Measurements from ENCODE around the gene GSTA5. TPM values are rescaled to one million over a fixed set of nuclear protein-coding genes. Genes with fewer than 3 reads are reported as not detected.
"Not testable (repeated sequence)": the region's sequence is repeated elsewhere in the genome, so short reads cannot be mapped to it uniquely, and the experiment has no call there.

Gene GSTA5
- total RNA-seq, 1 donor from 2014 or later: not detected

DNA sequence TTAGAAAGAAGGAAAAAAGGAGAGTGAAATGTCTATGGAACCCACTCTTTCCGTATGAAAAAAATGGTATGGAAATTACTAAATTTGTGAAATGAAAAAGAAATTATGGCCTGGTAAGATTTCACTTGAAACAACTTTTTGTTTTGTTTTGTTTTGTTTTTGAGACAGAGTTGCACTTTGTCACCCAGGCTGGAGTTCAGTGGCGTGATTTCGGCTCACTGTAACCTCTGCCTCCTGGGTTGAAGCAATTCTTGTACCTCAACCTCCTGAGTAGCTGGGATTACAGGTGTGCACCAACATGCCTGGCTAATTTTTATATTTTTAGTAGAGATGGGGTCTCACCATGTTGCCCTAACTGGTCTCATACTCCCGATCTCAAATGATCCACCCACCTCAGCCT is 17.8 kb upstream of the GSTA5 start:
- H3K4me3 ChIP-seq (ENCODE audit: low read depth, low read length): no peak overlapping the region
- no peak for DNase-seq (ENCODE audit: low read depth)
- TF ChIP-seq CTCF (conservative IDR thresholded peaks at IDR 0.05; ENCODE audit: low read depth, low read length): no peak

DNA sequence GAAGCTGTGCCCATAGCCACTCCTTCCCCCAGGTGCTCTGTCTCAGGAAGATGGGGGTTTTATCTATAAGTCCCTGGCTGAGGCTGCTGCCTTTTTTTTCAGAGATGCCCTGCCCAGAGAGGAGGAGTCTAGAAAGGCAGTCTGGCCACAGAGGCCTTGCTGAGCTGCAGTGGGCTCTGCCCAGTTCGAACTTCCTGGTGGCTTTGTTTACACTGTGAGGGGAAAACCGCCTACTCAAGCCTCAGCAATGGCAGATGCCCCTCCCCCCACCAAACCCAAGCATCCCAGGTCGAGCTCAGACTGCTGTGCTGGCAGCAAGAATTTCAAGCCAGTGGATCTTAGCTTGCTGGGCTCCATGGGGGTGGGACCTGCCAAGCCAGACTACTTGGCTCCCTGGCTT is 15.5 kb upstream of the GSTA5 start:
- not testable (repeated sequence) for DNase-seq (ENCODE audit: low read depth); H3K4me3 ChIP-seq (ENCODE audit: low read depth, low read length)

DNA sequence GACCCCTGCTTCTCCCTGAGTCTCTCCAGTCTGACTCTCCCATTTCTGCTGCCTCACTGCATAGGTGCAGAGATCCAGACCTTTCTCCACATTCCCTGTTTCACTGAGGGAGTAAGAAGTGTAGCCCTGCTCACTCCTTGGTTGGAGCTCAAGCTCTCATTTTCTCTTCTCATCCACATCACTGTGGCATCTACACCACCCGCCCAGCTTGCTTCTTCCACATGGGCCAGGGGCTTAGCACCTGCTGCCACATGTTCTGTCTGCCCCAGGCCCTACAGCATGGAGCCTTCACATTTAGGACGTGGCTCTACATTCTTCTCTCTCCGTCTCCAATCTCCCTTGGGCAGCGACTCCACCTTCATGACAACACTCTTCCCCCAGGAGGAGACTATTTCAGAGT is 8.5 kb upstream of the GSTA5 start:
- TF ChIP-seq CTCF (conservative IDR thresholded peaks at IDR 0.05; ENCODE audit: low read depth, low read length): no peak
- no peak overlapping the region for H3K4me3 ChIP-seq (ENCODE audit: low read depth, low read length)
- DNase-seq (ENCODE audit: low read depth): no peak

- no peak for TF ChIP-seq CTCF (conservative IDR thresholded peaks at IDR 0.05; ENCODE audit: low read depth, low read length)
- H3K4me3 ChIP-seq (ENCODE audit: low read depth, low read length): no peak overlapping the region
- DNase-seq (ENCODE audit: low read depth): no peak
Measured at GRCh38 chr6:52846002-52846401, 5.4 kb upstream of the GSTA5 start.

- no peak for TF ChIP-seq CTCF (conservative IDR thresholded peaks at IDR 0.05; ENCODE audit: low read depth, low read length)
- no peak for DNase-seq (ENCODE audit: low read depth)
- no peak overlapping the region for H3K4me3 ChIP-seq (ENCODE audit: low read depth, low read length)
Measured at GRCh38 chr6:52843605-52844004, 3.0 kb upstream of the GSTA5 start.

DNA sequence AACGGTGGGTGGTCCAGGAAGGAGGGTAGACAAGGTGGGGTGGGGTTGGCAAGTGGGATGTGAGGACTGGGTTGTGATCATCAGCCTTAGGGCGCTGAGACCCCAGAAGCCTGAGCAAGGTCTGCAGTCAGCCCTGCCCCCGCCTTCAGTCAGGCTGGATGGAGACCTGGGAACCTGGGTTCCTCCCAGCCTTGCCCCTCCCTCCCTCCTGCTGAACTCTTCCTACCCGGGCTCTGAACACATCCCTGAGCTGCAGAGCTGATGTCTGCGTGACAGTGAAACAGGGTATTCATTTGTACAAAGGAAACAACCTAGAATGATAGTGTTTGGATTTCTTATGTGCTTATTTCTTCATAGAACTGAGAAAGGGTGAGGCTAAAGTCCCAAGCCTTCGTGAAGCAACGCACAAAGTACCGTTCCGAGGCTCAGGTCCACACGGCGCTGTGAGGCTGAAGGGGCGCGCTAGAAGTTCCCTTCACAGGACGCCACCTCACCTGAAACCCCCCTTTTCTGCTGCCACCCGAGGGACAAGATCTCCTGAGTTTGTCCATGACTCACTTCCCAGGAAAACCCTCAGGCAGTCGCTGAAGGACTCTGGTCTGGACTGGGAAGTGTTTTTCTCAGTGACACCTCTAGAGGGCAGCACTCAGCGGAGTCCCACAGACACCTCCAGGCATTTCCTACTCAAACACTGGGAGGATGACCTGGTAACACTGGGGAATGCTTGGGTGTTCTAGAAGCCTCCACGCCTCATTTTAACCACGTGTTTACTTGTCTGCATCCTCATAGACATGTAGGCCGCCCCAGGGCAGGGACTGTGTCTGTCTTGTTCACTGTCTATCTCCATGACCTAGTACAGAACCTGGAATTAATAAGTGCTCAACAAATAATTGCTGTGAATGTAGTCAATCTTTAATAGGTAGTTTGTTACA is 1.2 kb downstream of the GSTA5 start:
- H3K4me3 ChIP-seq (ENCODE audit: low read depth, low read length): no peak overlapping the region
- TF ChIP-seq CTCF (conservative IDR thresholded peaks at IDR 0.05; ENCODE audit: low read depth, low read length): peak; percentile 82
- no peak for DNase-seq (ENCODE audit: low read depth)

DNA sequence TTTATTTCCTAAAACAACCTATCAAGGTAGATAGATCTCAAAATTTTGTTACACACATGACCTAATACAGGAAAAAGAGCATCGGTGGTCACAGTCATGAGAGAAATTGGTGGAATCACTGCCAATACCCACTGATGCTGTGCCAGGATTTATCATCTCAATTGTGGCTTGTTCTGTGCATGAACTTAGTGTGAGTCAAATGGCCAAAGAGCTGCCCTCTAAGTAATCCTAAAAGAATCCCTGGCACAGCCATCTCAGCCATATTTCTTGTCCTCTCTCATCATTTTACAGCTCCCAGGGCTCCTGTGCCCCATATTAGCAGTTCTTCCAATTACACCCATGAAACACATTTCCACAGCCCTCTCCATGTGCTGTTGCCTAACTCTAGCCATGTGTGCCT is 6.1 kb downstream of the GSTA5 start:
- no peak overlapping the region for H3K4me3 ChIP-seq (ENCODE audit: low read depth, low read length)
- DNase-seq (ENCODE audit: low read depth): no peak

DNA sequence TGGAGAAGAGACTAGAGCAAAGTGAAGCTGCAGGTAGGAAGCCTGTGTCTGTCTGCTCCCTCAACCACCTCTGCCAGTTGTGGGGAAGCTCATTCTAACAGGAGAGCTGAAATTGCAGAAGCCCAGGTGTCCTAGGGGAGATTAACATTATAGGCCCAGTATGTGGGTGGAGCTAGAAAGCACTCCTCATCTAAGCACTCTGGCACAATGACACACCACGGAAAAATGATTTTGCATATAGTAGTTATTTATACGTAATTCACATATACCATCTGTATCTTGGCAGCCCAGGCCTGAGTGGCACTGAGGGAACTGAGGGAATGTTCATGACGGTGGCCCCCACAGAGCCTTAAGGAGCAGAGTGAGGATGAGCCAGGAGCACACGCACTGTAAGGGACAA is 9.7 kb downstream of the GSTA5 start:
- not testable (repeated sequence) for DNase-seq (ENCODE audit: low read depth); H3K4me3 ChIP-seq (ENCODE audit: low read depth, low read length)

More for the DNA sequence above, 6.1 kb downstream of the GSTA5 start:
- TF ChIP-seq CTCF (conservative IDR thresholded peaks at IDR 0.05; ENCODE audit: low read depth, low read length): no peak

Measured in epithelial cell of proximal tubule (primary cell).